AG09309 (cell line): Measurements from ENCODE around the gene MRPL20.

Source experiments
- DNase-seq: peaks from one replicate; pipeline ENCODE4 v3.0.0-alpha.2; 2010; ENCODE audit warnings: low read depth
- H3K4me3 ChIP-seq: 2 replicates; pipeline ENCODE4 v1.5.1; 2011; ENCODE audit warnings: mild to moderate bottlenecking, low read depth, low read length, moderate library complexity; ENCODE audit not compliant: control insufficient read depth
- TF ChIP-seq, protein P1 (sequence below): IDR thresholded peaks from 2 replicates; pipeline ENCODE4 v1.5.1; 2011; ENCODE audit warnings: mild to moderate bottlenecking, low read depth, low read length, inconsistent platforms; ENCODE audit not compliant: insufficient read depth, control insufficient read depth; ENCODE audit errors: missing control alignments

Gene MRPL20

DNA sequence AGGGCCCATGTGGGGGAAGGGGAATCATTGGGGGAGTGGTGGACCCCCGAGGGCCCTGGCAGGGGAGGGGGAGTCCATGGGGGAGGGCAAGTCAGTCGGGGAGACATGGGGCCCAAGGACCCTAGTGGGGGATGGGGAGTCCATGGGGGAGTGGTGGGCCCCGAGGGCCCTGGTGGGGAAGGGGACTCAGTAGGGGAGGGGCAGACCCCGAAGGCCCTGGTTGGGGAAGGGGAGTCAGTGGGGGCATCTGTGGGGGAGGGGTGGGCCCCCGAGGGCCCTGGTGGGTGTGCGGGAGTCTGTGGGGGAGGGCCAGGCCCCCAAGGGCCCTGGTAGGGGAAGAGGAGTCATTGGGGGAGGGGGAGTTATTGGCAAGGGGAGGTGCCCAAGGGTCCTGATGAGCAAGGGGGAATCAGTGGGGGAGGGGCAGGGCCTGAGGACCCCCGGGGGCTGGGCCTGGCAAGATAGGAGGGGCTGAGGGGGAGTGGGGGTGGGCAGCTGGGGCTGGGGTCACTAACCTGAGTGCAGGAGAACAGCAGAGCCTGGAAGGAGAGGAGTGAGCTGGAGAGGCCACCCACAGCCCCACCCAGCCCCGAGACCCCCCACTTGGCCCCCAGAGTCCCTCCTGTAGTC is 50.8 kb downstream of the MRPL20 start:
- DNase-seq: no peak
- TF ChIP-seq, protein P1, sequence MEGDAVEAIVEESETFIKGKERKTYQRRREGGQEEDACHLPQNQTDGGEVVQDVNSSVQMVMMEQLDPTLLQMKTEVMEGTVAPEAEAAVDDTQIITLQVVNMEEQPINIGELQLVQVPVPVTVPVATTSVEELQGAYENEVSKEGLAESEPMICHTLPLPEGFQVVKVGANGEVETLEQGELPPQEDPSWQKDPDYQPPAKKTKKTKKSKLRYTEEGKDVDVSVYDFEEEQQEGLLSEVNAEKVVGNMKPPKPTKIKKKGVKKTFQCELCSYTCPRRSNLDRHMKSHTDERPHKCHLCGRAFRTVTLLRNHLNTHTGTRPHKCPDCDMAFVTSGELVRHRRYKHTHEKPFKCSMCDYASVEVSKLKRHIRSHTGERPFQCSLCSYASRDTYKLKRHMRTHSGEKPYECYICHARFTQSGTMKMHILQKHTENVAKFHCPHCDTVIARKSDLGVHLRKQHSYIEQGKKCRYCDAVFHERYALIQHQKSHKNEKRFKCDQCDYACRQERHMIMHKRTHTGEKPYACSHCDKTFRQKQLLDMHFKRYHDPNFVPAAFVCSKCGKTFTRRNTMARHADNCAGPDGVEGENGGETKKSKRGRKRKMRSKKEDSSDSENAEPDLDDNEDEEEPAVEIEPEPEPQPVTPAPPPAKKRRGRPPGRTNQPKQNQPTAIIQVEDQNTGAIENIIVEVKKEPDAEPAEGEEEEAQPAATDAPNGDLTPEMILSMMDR: no peak
- H3K4me3 ChIP-seq: peak overlapping the region; percentile 95

DNA sequence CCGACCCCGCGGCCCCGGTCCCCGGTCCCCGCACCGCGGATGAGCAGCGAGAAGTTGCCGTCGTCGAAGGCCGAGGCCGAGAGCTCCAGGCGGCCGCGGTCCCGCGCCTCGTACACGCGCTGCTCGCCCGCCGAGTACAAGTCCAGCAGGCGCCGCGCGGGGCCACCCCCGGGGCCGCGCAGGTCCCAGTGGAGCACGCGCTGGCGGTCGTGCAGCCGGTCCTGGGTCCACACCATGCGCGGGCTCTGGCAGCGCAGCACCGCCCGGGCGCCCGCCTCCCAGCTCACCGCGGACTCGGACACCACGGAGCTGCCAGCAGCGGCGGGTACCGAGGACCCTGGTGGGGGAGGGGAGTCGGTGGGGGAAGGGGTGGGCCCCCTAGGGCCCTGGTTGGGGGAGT is 51.7 kb downstream of the MRPL20 start:
- no peak for DNase-seq
- TF ChIP-seq, protein P1: no peak
- H3K4me3 ChIP-seq: peak overlapping the region; percentile 95

DNA sequence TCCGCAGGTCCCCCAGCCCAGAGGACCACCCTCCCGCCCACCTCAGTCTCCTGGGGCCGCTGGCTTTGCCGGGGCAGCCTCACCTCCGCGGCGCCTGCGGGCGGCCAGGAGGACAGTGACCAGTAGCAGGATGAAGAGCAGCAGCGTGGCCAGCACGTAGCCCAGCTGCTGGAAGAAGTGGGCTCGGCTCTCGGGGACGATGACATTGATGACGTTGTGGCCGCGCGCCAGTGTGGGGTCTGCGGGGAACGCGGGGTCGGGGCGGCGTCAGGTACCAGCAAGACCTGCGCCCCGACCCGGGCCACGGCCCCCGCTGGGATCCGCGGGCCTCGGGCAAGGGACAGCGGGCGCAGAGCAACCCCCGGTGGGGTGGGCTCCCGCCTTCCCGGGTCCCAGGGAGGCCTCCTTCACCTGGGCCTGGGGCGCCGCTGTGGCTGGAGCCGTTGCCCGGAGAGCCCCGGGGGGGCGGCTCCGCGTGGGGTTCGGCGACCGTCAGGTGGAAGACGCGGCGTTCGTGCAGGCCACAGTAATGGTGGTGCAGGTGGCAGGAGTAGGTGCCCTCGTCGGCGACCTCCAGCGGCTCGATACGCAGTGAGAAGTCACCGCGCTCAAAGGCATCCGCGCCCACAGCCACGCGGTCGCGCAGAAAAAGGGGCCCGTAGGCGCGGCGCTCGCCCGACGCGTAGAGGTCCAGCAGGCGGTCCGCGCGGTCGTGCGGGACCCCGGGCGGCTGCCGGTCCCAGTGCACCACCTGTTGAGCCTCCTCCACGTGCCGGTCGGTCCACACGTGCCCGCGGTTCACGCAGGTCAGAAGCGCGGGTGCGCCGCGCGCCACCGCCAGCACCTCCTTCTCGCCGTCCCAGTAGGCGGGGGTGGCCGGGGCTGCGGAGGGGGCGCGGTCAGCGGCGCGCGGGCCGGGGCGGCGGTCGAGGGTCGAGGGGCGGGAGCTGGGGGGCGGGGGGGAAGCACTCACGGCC is 52.5 kb downstream of the MRPL20 start:
- TF ChIP-seq, protein P1: no peak
- no peak for DNase-seq
- peak overlapping the region; percentile 95 for H3K4me3 ChIP-seq

DNA sequence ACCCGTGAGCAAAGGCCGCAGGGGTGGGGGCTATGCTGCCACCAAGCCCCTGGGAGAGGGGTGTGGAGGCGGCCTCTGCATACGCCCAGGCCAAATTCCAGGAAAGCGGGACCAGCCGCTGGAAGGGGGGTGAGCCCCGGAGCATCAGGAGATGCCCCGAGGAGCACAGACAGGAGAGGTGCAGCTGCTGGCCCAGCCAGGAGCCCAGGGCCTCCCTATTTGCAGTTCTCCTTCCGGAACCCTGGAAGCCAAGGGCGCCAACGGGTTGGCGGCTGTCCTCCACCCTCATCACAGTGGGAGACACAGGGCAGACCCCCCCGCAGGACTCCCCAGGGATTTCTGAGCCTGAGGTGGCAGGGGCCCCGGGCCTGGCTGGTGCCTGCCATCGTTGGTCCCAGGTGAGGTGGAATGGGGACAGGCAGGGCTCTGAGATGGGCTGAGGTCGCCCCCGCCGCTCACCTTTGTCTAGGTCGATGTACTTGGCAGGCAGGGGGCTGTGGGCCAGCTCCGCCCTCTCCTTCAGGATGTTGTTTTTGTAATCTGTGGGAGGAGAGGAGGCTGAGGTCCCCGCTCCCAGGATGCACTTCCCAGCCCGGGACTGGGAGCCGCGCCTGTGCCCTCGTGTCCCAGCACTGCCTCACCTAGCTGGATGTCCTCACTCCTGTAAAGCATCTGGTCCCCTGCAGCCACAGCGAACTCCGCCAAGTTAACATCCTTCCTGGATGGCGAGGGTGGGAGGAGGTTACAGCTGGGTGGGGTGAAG is 53.5 kb downstream of the MRPL20 start:
- H3K4me3 ChIP-seq: no peak overlapping the region
- TF ChIP-seq, protein P1: no peak
- DNase-seq: no peak

DNA sequence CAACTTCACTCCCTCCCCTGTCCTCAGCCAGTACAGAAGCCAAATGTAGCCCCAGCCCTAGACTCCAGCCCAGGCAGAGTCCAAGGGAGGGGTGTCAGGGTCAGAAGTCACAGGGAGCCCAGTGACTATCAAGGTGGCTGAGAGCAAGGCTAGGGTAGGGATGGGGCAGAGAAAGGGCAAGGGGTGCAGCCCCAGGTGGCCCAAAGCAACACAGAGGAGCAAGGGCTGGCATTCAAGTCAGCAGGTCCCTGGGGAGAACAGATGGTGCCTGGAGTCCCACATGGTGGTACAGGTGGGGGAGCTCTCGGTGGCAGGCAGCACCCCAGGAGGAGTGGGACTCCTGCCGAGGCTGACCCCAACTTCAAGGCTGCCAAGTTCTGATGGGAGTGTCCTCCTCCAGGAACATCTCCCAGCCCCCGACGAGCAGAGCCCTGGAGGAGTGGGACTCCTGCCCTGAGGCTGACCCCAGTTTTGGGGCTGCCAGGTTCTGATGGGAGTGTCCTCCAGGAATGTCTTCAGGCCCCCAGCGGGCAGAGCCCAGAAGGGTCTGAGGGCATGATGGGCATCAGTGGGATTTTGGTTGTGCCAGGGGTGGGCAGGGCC is 54.2 kb downstream of the MRPL20 start:
- no peak overlapping the region; the same call in 1 of the 2 replicates for H3K4me3 ChIP-seq
- TF ChIP-seq, protein P1: no peak
- DNase-seq: no peak
